PC-9 (cell line): ENCODE results near the gene ARHGAP26.

ENCODE experiments used
- CTCF ChIP-seq: fragments of 200-600 bp; sonication (generic); conservative IDR thresholded peaks from 2 replicates; pipeline ENCODE4 v1.6.1; 2017; ENCODE audit warnings: mixed run types, antibody characterized with exemption, mild to moderate bottlenecking, moderate library complexity
- EZH2 ChIP-seq: fragments of 200-600 bp; sonication (generic); IDR thresholded peaks from 2 replicates; pipeline ENCODE4 v1.8.0; 2017; ENCODE audit warnings: antibody characterized with exemption, low read depth

GRCh38 chr5:142884029-142884428 is 113.9 kb downstream of the ARHGAP26 start:
- no peak for TF ChIP-seq CTCF
- no peak for TF ChIP-seq EZH2
